GM12878 (cell line): ENCODE results near the gene CFAP74.

Experiments
- EP300 ChIP-seq, 2 experiments: fragments of 150-350 bp in 1 of 2; IDR thresholded peaks; 2 replicates each; pipeline ENCODE4 v1.6.1; 2011 to 2012; ENCODE audit warnings: low read depth in 2 of 2, low read length in 2 of 2, borderline replicate concordance in 1 of 2, improper control_type of control experiment in 1 of 2, inconsistent platforms in 1 of 2; ENCODE audit not compliant: control insufficient read depth in 1 of 2
- JUNB ChIP-seq: IDR thresholded peaks from 2 replicates; pipeline ENCODE4 v1.6.1; 2016; ENCODE audit warnings: antibody characterized with exemption, mild to moderate bottlenecking
- SP1 ChIP-seq: IDR thresholded peaks from one replicate; pipeline ENCODE4 v1.6.1; 2011; ENCODE audit warnings: low read depth, low read length
- TF ChIP-seq, protein P1 (sequence below), 3 experiments: IDR thresholded peaks in 2 of 3; conservative IDR thresholded peaks in 1 of 3; 2 replicates each; pipeline ENCODE4 v1.5.1; 2011; ENCODE audit warnings: low read depth in 3 of 3, low read length in 3 of 3, mild to moderate bottlenecking in 3 of 3, control low read depth in 2 of 3, moderate library complexity in 2 of 3, inconsistent platforms in 1 of 3, mixed read lengths in 1 of 3; ENCODE audit not compliant: control insufficient read depth in 2 of 3, insufficient read depth in 1 of 3; ENCODE audit errors: extremely low read depth in 1 of 3

DNA sequence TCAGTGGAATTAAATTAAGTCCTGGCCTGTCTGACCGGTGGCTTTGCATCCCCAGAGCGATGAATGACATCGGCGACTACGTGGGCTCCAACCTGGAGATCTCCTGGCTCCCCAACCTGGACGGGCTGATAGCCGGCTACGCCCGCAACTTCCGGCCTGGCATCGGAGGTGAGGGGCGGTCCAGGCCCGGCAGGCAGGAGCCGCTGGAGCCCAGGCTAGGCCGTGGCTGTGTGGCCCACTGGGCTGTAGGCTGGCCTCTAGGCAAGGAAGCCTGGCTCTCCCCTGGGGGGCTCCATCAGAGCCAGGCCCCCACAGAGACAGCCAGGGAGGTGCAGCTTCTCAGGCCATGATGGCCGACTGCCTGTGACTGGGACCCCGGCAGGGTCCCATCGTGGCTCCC is 21.3 kb upstream of the CFAP74 start:
- TF ChIP-seq SP1, result no peak
- TF ChIP-seq, protein P1, sequence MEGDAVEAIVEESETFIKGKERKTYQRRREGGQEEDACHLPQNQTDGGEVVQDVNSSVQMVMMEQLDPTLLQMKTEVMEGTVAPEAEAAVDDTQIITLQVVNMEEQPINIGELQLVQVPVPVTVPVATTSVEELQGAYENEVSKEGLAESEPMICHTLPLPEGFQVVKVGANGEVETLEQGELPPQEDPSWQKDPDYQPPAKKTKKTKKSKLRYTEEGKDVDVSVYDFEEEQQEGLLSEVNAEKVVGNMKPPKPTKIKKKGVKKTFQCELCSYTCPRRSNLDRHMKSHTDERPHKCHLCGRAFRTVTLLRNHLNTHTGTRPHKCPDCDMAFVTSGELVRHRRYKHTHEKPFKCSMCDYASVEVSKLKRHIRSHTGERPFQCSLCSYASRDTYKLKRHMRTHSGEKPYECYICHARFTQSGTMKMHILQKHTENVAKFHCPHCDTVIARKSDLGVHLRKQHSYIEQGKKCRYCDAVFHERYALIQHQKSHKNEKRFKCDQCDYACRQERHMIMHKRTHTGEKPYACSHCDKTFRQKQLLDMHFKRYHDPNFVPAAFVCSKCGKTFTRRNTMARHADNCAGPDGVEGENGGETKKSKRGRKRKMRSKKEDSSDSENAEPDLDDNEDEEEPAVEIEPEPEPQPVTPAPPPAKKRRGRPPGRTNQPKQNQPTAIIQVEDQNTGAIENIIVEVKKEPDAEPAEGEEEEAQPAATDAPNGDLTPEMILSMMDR (IDR thresholded peaks at IDR 0.05 in 2 of 3, conservative IDR thresholded peaks at IDR 0.05 in 1 of 3; ENCODE audit: control insufficient read depth in 2 of 3, extremely low read depth in 1 of 3, insufficient read depth in 1 of 3, low read depth in 3 of 3, low read length in 3 of 3), result no peak
- TF ChIP-seq JUNB, result no peak
- no peak for TF ChIP-seq EP300 (IDR thresholded peaks at IDR 0.05; ENCODE audit: borderline replicate concordance in 1 of 2, control insufficient read depth in 1 of 2, low read depth in 2 of 2, low read length in 2 of 2)
